Measurements from ENCODE around the gene PTPRT. TPM values are rescaled to one million over a fixed set of nuclear protein-coding genes. Genes with fewer than 3 reads are reported as not detected.

PTPRT gene
- total RNA-seq, 1 experiment from 2014 or later = 0.13 TPM

- no peak overlapping the region for H2AK5ac ChIP-seq (ENCODE audit: insufficient read length, low read length)
- H2BK15ac ChIP-seq (ENCODE audit: low read depth, low read length) = no peak overlapping the region
These were observed 399.6 kb downstream of the PTPRT start for GRCh38 chr20:42790111-42790510.

More at GRCh38 chr20:42790111-42790510, 399.6 kb downstream of the PTPRT start:
- Histone ChIP-seq H3K4ac (ENCODE audit: low read depth, low read length) (no peak overlapping the region), H4K20me1 (ENCODE audit: control insufficient read depth, insufficient read depth, insufficient read length) (no peaks in the 10 kb centered on the region), H3K18ac (ENCODE audit: insufficient read length, low read depth, low read length) (no peak overlapping the region), H3K4me2 (ENCODE audit: insufficient read depth, insufficient read length, low read length) (no peak overlapping the region), H3K79me1 (ENCODE audit: insufficient read depth, low read depth, low read length, poor library complexity, severe bottlenecking) (no peaks in the 10 kb centered on the region), H3K9ac (ENCODE audit: extremely low read depth, insufficient read length, low read length) (no peak overlapping the region), H2AFZ (ENCODE audit: low read length) (no peak overlapping the region), H4K5ac (ENCODE audit: insufficient read length, low read depth, low read length) (no peak overlapping the region), H3K27ac (ENCODE audit: insufficient read length, low read depth, low read length) (no peak overlapping the region), H3K4me1 (ENCODE audit: insufficient read depth, low read length) (no peaks in the 10 kb centered on the region; the same call in 1 of the 2 replicates), H4K91ac (ENCODE audit: insufficient read length, low read depth, low read length) (no peak overlapping the region), H3K27me3 (ENCODE audit: insufficient read depth, low read length) (no peaks in the 10 kb centered on the region), H3K56ac (ENCODE audit: insufficient read length, low read depth, low read length) (no peak overlapping the region), H3K9me3 (ENCODE audit: control insufficient read depth, low read depth, low read length) (no peaks in the 10 kb centered on the region), H2BK20ac (ENCODE audit: low read depth, low read length, poor library complexity, severe bottlenecking) (no peak overlapping the region), H3K79me2 (ENCODE audit: insufficient read depth, low read length) (no peaks in the 10 kb centered on the region; the same call in 1 of the 2 replicates), H2BK12ac (ENCODE audit: insufficient read length, low read depth, low read length) (no peak overlapping the region), H3K23me2 (ENCODE audit: insufficient read length, low read depth, low read length, poor library complexity, severe bottlenecking) (no peaks in the 10 kb centered on the region), H2BK5ac (ENCODE audit: insufficient read length, low read length) (no peak overlapping the region), H4K8ac (replicated peaks; ENCODE audit: insufficient read length, low read depth, low read length) (no peak overlapping the region), H3K14ac (ENCODE audit: insufficient read depth, low read length) (no peak overlapping the region), H3K23ac (ENCODE audit: insufficient read length, low read depth, low read length) (no peak overlapping the region), H2BK120ac (ENCODE audit: low read depth, low read length, poor library complexity, severe bottlenecking) (no peak overlapping the region), H3T11ph (ENCODE audit: low read length) (no peak overlapping the region)
- DNase-seq = no peak
- no peaks in the 10 kb centered on the region for H3K36me3 Mint-ChIP-seq (ENCODE audit: insufficient read depth in 1 of 3, low read depth in 3 of 3)
- H3K4me1 Mint-ChIP-seq = no peaks in the 10 kb centered on the region; a peak in 2 of 4 replicates
- H3K4me3 Mint-ChIP-seq = no peak overlapping the region
- no peaks in the 10 kb centered on the region for H3K9me3 Mint-ChIP-seq
- TF ChIP-seq, protein P1, sequence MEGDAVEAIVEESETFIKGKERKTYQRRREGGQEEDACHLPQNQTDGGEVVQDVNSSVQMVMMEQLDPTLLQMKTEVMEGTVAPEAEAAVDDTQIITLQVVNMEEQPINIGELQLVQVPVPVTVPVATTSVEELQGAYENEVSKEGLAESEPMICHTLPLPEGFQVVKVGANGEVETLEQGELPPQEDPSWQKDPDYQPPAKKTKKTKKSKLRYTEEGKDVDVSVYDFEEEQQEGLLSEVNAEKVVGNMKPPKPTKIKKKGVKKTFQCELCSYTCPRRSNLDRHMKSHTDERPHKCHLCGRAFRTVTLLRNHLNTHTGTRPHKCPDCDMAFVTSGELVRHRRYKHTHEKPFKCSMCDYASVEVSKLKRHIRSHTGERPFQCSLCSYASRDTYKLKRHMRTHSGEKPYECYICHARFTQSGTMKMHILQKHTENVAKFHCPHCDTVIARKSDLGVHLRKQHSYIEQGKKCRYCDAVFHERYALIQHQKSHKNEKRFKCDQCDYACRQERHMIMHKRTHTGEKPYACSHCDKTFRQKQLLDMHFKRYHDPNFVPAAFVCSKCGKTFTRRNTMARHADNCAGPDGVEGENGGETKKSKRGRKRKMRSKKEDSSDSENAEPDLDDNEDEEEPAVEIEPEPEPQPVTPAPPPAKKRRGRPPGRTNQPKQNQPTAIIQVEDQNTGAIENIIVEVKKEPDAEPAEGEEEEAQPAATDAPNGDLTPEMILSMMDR (conservative IDR thresholded peaks at IDR 0.05) = no peak
- no CpG with 5 or more reads among the region's 2 CpGs for WGBS (ENCODE audit: extremely low coverage, insufficient read length, low lambda C conversion rate)
- peaks cover 3% of the 10 kb centered on the region for H3K27me3 Mint-ChIP-seq (ENCODE audit: low read depth)
- no peak overlapping the region for H3K27ac Mint-ChIP-seq
